Upper lobe of right lung (tissue), 1 donor: ENCODE results near the gene TNNT2. TPM values are rescaled to one million over a fixed set of nuclear protein-coding genes. Genes with fewer than 3 reads are reported as not detected.

Experiments
- ATAC-seq: fragments of 200-7000 bp; cut with Tn5 transposase; one replicate; pipeline ENCODE4 v1.9.1; 2020; ENCODE audit warnings: mild to moderate bottlenecking, moderate library complexity
- DNase-seq: peaks from one replicate; pipeline ENCODE4 v3.0.0-alpha.2; 2020
- H3K27ac ChIP-seq: fragments of 200-600 bp; one replicate; pipeline ENCODE4 v1.8.0; 2022
- H3K27me3 ChIP-seq: fragments of 200-600 bp; one replicate; pipeline ENCODE4 v1.8.0; 2022; ENCODE audit warnings: mild to moderate bottlenecking
- H3K36me3 ChIP-seq: fragments of 200-600 bp; one replicate; pipeline ENCODE4 v1.8.0; 2022
- H3K4me1 ChIP-seq: fragments of 200-600 bp; one replicate; pipeline ENCODE4 v1.8.0; 2022
- H3K4me3 ChIP-seq: fragments of 200-600 bp; one replicate; pipeline ENCODE4 v1.8.0; 2022; ENCODE audit warnings: mild to moderate bottlenecking
- H3K9me3 ChIP-seq: fragments of 200-600 bp; one replicate; pipeline ENCODE4 v1.8.0; 2022
- CTCF ChIP-seq: fragments of 200-600 bp; IDR thresholded peaks from one replicate; pipeline ENCODE4 v1.8.0; 2022; ENCODE audit warnings: antibody characterized with exemption
- intact Hi-C: fragments of 100-400 bp; cut with DNase I; formaldehyde crosslinking; loops from one replicate; pipeline ENCODE4 v1.11.0; 2022
- total RNA-seq: library from RNA; stranded (reverse); fragmentation: NEBNext Ultra II Directional; extraction: Animal tissue kit (Norgen Biotek cat#: 25700); gene quantifications from one replicate; pipeline ENCODE4 v1.2.1, GENCODE V29; 2021
- donor health status: DM: no; HTN: yes; CAD: no; lungs with severe emphysema.

TNNT2 gene
- total RNA-seq, 1 donor from 2014 or later = 6.4 TPM

GRCh38 chr1:201408176-201408833, 30.8 kb upstream of the TNNT2 start:
- peak; percentile 96 for TF ChIP-seq CTCF
- Histone ChIP-seq H3K4me1 (peaks cover 14% of the 10 kb centered on the region), H3K36me3 (no peaks in the 10 kb centered on the region), H3K9me3 (no peaks in the 10 kb centered on the region), H3K27ac (no peak overlapping the region), H3K4me3 (no peak overlapping the region), H3K27me3 (no peaks in the 10 kb centered on the region)
- peak; percentile 86 for ATAC-seq
- intact Hi-C loops = loop anchor here (5.0 kb wide), 1 partner anchor 156 kb away; no protein-coding TSS in a partner anchor
- peak; percentile 91 for DNase-seq

DNA sequence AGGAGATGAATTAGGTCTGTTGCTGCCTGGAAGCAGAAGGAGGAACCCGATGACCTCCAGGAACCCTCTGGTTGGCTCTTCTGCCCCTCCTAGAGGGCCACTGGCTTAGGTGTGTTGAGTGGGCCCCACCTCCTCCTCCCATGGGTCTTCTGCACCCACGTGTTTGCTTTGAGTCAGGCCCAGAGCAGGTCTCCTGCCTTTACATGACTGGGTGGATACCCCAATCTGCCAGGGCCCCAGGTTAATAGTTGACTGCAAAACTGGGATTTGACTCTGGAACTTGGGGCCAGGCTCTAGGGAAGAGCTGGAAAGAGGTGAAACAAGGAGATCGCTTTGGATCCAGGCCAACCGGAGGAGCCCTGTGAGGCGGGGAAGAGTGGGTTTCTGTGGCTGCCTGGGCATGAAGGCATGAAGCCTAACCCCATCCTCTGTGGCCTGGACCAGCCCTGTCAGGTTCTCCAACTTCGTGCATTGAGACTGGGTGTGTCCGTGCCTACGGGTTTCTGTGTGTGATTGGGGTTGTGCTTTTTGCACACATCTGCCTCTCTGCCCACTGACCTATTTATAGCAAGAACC, 29.4 kb upstream of the TNNT2 start:
- H3K4me1 ChIP-seq = peaks cover 14% of the 10 kb centered on the region
- no peaks in the 10 kb centered on the region for H3K9me3 ChIP-seq
- no peak overlapping the region for H3K4me3 ChIP-seq
- intact Hi-C loops = loop anchor here (5.0 kb wide), 1 partner anchor 155 kb away; no protein-coding TSS in a partner anchor
- H3K27ac ChIP-seq = no peak overlapping the region
- H3K36me3 ChIP-seq = no peaks in the 10 kb centered on the region
- DNase-seq (no peak), ATAC-seq (no peak)
- no peaks in the 10 kb centered on the region for H3K27me3 ChIP-seq
- TF ChIP-seq CTCF = no peak

DNA sequence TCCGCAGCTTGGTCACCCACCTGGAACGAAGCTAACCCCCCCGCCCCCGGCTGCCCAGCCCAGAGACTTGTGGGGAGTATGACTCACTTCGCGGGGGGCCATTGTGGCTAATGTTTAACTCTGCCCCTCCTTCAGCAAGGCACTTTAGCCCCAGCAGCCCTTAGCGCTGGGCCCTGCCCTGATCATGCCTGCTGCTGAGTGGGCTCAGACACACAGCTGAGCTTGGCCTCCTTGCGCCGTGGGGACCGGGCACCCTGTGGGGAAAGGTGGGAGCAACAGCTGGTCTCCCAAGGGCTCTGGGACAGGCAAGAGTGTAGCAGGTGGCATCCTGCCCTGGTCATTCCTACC, 28.0 kb upstream of the TNNT2 start:
- Histone ChIP-seq H3K4me1 (peaks cover 14% of the 10 kb centered on the region), H3K36me3 (no peaks in the 10 kb centered on the region), H3K9me3 (no peaks in the 10 kb centered on the region), H3K27me3 (peaks cover under 1% of the 10 kb centered on the region), H3K4me3 (no peak overlapping the region), H3K27ac (no peak overlapping the region)
- DNase-seq (peak; percentile 89), ATAC-seq (peak; percentile 74)
- TF ChIP-seq CTCF = no peak
- intact Hi-C loops = loop anchor here (5.0 kb wide), 1 partner anchor 153 kb away; no protein-coding TSS in a partner anchor

DNA sequence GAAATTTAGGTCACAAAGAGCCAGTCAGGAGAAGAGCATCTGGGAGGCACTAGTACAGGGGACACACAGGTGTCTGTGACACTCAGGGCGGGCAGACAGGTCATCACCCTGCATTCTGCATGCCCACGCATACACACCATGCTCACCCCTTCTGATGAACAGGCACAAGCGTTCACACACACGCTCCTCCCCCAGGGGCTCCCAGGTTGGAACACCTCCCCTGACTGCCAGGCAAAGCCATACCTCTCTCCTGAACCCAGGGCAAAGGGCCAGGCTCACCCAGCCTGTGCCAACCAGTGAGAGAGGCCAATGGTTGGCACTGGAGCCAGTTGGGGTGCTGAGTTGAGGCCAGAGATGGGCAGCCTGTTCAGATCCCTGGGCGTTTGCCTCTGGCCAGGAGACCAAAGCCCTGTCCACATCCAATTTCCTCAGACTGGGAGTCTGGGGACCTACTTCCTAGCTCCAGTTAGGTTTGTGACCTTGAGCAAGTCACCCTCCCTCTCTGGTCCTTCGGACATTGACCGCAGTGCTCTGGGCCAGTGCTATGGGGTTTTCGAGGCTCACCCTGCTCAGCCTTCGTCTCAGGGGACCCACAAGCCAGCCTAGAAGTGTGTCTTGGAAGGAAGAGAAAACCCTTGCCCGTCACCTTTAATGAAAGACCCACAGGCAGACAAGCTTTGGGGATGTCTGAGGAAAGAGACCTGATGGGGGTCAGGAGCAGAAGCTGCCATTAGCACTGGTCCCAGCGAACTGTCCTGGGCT, 27.4 kb upstream of the TNNT2 start:
- no peak overlapping the region for H3K4me3 ChIP-seq
- no peak for DNase-seq
- no peak for ATAC-seq
- intact Hi-C loops = loop anchor here (5.0 kb wide), 1 partner anchor 153 kb away; no protein-coding TSS in a partner anchor
- TF ChIP-seq CTCF = no peak
- H3K4me1 ChIP-seq = peaks cover 14% of the 10 kb centered on the region
- no peaks in the 10 kb centered on the region for H3K36me3 ChIP-seq
- peaks cover 5% of the 10 kb centered on the region for H3K27me3 ChIP-seq
- H3K27ac ChIP-seq = no peak overlapping the region
- H3K9me3 ChIP-seq = no peaks in the 10 kb centered on the region

- Histone ChIP-seq H3K27me3 (peaks cover 11% of the 10 kb centered on the region), H3K36me3 (no peaks in the 10 kb centered on the region), H3K9me3 (no peaks in the 10 kb centered on the region), H3K4me1 (peaks cover 20% of the 10 kb centered on the region), H3K4me3 (no peak overlapping the region), H3K27ac (no peak overlapping the region)
- TF ChIP-seq CTCF = no peak
- ATAC-seq = no peak
- intact Hi-C loops = no loop called here
- no peak for DNase-seq
These were observed 26.6 kb upstream of the TNNT2 start for GRCh38 chr1:201404055-201404454.
